Left colon (tissue), 2 donors: ENCODE measurements around the gene IQSEC3. TPM values are rescaled to one million over a fixed set of nuclear protein-coding genes. Genes with fewer than 3 reads are reported as not detected.
"Not testable (repeated sequence)": the region's sequence is repeated elsewhere in the genome, so short reads cannot be mapped to it uniquely, and the experiment has no call there.

Source experiments
- ATAC-seq: fragments of 200-7000 bp; cut with Tn5 transposase; one replicate; pipeline ENCODE4 v1.9.1; 2020; ENCODE audit warnings: mild to moderate bottlenecking, moderate library complexity
- DNase-seq, 2 donors: peaks; one replicate each; pipeline ENCODE4 v3.0.0-alpha.2; 2020
- intact Hi-C, 2 donors: fragments of 100-400 bp; cut with DNase I in 1 of 2; cut with micrococcal nuclease in 1 of 2; formaldehyde crosslinking; loops; one replicate each; pipeline versions ENCODE4 v1.11.2 to v1.14.0; 2022; cut with DNase I, micrococcal nuclease
- total RNA-seq, 2 donors: library from RNA; stranded (reverse); fragmentation: NEBNext Ultra II Directional; extraction: Animal tissue kit (Norgen Biotek cat#: 25700); gene quantifications; one replicate each; pipeline ENCODE4 v1.2.1, GENCODE V29; 2021
- donor health status: DM: no; HTN: no; CAD: no.
- donor health status: DM: yes; HTN: yes; CAD: no.

Gene IQSEC3
- total RNA-seq, 2 donors from 2014 or later = 0.03 to 0.98 TPM

DNA sequence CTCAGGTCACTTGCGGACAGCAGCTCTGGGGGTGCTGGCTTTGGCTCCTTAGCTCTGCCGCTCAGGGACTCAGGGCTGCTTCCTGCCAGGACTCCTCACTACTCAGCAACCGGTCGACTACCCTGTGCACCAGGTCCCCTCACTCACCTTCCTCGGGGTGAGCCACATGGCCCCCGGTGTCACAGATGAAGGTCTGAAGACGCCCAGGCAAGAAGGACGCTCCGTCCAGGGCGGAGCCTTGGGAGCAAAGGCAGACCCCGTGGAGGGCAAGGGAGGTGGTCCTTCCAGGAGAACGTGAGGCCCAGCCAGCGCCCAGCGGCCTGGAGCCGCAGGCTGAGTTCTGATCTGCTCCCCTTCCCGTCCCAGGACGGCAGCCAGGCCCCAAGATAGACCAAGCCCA lies 115.4 kb downstream of the IQSEC3 start:
- ATAC-seq (no peak), DNase-seq (no peak)
- intact Hi-C loops = no loop called here

DNA sequence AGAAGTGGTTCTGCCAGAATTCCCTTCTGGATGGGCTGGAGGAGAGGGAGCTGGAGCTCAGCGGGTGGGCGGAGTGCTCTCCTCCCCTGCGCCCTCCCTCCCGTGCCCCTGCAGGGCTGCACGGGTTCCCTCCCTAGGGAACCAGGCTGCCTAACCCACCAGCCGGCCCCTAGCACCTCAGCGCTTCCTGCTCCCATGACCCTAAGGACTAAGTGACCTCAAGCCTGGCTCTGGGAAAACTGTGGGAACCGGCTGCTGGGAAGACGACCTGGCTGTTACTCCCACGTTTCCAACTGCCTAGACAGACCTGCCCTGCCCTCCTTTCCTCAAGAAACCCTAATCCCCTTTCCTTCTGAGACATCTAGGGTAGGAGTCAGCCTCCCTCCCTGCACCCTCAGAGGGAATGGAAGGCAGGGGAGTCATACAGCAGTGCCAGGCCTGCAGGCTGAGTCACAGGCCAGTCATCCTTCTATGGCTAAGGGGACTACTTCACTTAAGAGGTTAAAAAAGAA lies 115.9 kb downstream of the IQSEC3 start:
- no peak for ATAC-seq
- no peak for DNase-seq
- intact Hi-C loops = no loop called here

- intact Hi-C loops = no loop called here
- DNase-seq (no peak), ATAC-seq (no peak)
Observed at GRCh38 chr12:184811-185575, 118.4 kb downstream of the IQSEC3 start.

DNA sequence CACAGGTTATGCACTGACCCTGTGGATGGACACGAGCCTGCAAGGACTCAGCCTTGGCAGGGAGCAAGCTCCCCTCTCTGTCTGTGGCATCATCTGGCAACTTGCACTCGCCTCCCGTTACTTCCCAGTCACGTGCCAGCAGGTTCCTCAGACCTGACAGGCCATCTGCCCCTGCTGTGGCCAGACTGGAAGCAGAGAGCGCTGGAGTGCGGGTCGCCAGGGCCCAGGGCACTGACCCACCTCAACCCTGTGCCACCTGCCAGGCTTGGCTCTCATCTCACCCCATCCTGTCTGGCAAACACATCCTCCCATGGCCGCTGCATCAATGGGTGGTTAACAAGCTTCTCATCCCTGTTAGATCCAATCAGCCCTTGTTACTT lies 119.0 kb downstream of the IQSEC3 start:
- ATAC-seq (no peak), DNase-seq (no peak)
- intact Hi-C loops = no loop called here

GRCh38 chr12:186006-186625 lies 119.5 kb downstream of the IQSEC3 start:
- DNase-seq = no peak
- ATAC-seq = no peak
- intact Hi-C loops = no loop called here

- intact Hi-C loops, DNase-seq, ATAC-seq: not testable (repeated sequence)
Observed at GRCh38 chr12:187986-188909, 121.7 kb downstream of the IQSEC3 start.

DNA sequence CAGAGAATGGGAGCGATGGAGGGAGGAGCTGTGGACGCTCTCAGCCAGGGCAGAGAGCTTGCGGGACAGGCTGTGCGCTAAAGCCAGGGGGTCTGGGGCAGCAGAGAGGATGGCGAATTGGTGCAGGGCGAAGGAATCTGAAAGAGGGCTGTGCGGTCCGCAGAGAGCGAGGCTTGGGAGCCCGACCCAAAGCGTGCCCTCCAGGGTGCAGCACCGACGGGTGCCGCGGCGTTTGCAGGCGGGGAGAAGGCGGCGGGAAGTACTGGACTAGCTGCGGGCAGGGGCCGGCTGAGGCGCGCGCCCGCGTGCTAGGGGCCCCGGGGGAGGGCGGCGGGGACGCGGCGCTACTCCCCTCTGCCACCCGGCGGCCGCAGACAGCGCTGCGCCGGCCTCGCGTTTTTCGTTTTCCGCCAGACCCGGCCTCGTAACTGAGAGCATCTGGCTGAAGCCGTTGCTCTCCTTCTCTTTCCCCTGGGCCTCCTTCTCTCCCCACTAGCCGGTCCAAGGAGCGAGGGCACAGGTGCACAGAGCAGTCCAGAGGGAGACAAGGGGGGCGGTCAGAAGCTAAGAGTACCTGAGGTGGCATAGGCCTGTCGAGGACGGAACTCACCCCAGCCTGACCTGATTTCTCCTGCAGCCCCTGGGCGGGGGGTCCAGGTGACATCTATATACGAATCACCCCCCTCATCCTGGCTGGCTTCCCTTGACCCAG lies 122.5 kb downstream of the IQSEC3 start:
- intact Hi-C loops = no loop called here
- ATAC-seq = peak; percentile 92

GRCh38 chr12:189622-189962 lies 123.0 kb downstream of the IQSEC3 start:
- intact Hi-C loops = no loop called here
- ATAC-seq (no peak), DNase-seq (no peak)

More for the DNA sequence above, 122.5 kb downstream of the IQSEC3 start:
- DNase-seq = peak in 1 of 2 donors; percentile 53

DNA sequence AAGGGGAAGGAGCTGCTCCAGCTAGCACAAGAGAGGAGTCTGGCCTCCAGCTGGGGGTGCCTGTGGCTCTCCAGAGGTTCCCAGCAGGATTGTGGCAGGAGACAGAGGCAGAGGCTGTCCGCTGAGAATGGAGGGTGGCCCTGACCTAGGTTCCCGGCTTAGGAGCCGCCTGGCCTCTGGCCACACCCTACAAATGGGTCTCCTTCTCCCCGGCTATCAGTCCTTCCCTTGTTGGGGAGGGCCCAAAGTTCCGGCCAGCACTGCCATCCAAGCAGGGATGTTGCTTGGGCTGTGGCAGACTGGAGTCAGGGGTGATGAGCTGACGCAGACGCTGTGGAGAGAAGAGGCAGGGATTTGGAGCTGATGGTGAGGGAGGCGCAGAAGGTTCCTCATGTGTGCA lies 124.3 kb downstream of the IQSEC3 start:
- no peak for DNase-seq
- no peak for ATAC-seq
- intact Hi-C loops = no loop called here

DNA sequence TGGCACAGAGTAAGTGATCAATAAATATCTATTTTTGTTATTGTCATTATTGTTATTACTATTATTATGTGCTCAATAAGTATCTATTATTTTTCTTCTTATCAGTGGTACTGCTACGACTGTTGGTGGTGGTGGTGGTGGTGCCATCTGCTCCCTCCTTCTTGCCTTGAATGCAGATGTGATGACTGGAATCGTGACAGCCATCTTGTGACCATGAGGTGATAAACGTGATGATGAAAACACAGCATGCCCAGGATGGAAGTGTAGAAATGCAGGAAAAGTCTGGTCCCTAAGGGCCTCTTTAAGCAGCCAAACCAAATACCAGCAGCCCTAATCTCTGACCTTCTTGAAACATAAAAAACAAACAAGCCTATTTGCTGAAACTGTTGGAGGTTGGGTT lies 125.0 kb downstream of the IQSEC3 start:
- intact Hi-C loops = no loop called here
- ATAC-seq (no peak), DNase-seq (no peak)

- ATAC-seq = no peak
- intact Hi-C loops = no loop called here
- no peak for DNase-seq
Observed at GRCh38 chr12:193261-193660, 126.7 kb downstream of the IQSEC3 start.

- intact Hi-C loops = no loop called here
- DNase-seq (no peak), ATAC-seq (no peak)
Observed at GRCh38 chr12:194276-194675, 127.7 kb downstream of the IQSEC3 start.

- no peak for DNase-seq
- no peak for ATAC-seq
- intact Hi-C loops = no loop called here
Observed at GRCh38 chr12:195156-195555, 128.6 kb downstream of the IQSEC3 start.

GRCh38 chr12:195951-196350 lies 129.4 kb downstream of the IQSEC3 start:
- ATAC-seq (no peak), DNase-seq (no peak)
- intact Hi-C loops = no loop called here

- ATAC-seq = no peak
- DNase-seq = no peak
- intact Hi-C loops = no loop called here
Observed at GRCh38 chr12:196436-196835, 129.9 kb downstream of the IQSEC3 start.

DNA sequence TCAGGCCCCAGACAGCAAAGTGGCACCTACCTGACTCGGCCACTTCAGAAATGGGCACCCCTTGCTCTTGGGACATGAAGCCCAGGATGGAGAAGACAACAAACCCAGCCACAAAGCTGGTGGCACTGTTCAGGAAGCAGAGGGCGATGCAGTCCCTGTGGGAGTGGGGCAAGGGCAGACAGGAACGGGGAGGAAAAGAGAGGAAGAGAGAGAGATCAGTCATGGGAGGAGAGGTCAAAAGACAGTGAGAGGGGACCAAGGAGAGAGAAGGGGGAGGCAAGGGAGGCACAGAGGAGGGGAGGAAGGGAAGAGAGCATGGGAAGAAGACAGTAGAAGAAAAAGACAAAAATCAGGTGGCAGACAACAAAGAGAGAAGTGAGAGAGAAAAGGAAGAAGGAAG lies 130.8 kb downstream of the IQSEC3 start:
- DNase-seq (no peak), ATAC-seq (no peak)
- intact Hi-C loops = no loop called here

- intact Hi-C loops = no loop called here
- DNase-seq (no peak), ATAC-seq (no peak)
Observed at GRCh38 chr12:197911-198695, 131.5 kb downstream of the IQSEC3 start.

DNA sequence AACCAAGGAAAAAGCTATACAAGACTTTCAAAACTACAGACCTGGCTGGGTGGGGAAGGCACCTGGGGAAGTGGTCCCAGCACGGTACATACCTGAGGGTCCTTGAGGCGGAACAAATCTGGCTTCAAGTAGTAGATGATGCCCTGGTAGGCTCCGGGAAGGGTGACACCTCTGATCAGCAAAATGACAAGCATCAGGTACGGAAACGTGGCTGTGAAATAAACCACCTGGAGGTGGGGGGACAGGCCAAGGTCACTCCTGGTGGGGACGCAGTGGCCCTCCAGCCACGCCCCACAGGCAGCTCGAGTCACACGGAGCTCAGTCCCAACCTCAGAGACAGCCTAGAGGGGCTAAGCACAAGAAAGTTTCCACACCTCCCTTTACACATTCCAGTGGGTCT lies 132.1 kb downstream of the IQSEC3 start:
- DNase-seq (no peak), ATAC-seq (no peak)
- intact Hi-C loops = no loop called here
